ENCODE results near the gene CDKAL1.

CDKAL1 gene

DNA sequence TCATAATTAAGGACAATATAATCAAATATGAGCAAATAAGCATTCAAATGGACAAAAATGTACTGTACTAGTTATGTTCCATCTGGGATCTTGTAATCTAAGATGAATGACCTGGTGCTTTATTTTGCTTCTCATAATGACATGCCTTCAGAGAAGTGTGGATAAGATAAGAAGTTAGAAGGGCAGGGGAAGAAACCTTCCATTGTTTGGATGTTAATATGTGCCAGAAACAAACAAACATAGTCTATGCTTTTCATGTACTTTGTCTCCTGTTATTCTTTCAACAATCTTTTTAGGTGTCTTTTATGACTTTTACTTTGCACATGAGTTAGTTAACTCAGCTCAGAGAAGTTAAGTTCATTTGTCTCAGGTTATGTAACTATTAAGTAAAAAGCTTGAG lies 547.8 kb downstream of the CDKAL1 start:
- Histone ChIP-seq H3K9me3 (ENCODE audit: control insufficient read depth, low read length) (no peaks in the 10 kb centered on the region), H3K23ac (ENCODE audit: low read length in 2 of 2) (no peak overlapping the region), H4K8ac (ENCODE audit: low read length) (no peak overlapping the region), H3K4ac (ENCODE audit: low read depth in 1 of 2, low read length in 2 of 2) (no peak overlapping the region), H3K9ac (ENCODE audit: low read length) (no peak overlapping the region), H3K27me3 (ENCODE audit: control insufficient read depth in 1 of 2, insufficient read depth in 1 of 2, low read length in 2 of 2) (no peaks in the 10 kb centered on the region), H2BK120ac (ENCODE audit: low read depth, low read length) (no peak overlapping the region), H3K27ac (ENCODE audit: low read length, poor library complexity, severe bottlenecking) (no peak overlapping the region), H2BK15ac (ENCODE audit: low read depth, poor library complexity, severe bottlenecking) (no peak overlapping the region), H2AFZ (ENCODE audit: low read depth, low read length) (no peak overlapping the region), H2BK12ac (ENCODE audit: low read length in 2 of 2) (no peak overlapping the region), H3K36me3 (ENCODE audit: control insufficient read depth in 1 of 2, insufficient read depth in 2 of 2, low read depth in 1 of 2, low read length in 2 of 2) (no peaks in the 10 kb centered on the region), H4K91ac (ENCODE audit: low read length) (no peak overlapping the region), H3K14ac (ENCODE audit: low read length in 2 of 2) (no peak overlapping the region), H2BK5ac (ENCODE audit: low read depth, low read length, poor library complexity, severe bottlenecking) (no peak overlapping the region), H3K4me2 (ENCODE audit: low read length, poor library complexity, severe bottlenecking) (no peak overlapping the region), H2AK5ac (ENCODE audit: low read length, severe bottlenecking) (no peak overlapping the region), H3K79me1 (replicated peaks; ENCODE audit: low read length, poor library complexity, severe bottlenecking) (peaks cover 1% of the 10 kb centered on the region), H3K4me1 (ENCODE audit: control insufficient read depth, insufficient read depth, low read depth, low read length) (no peaks in the 10 kb centered on the region), H3K4me3 (ENCODE audit: insufficient read depth in 1 of 2, low read depth in 1 of 2, low read length in 2 of 2) (no peak overlapping the region), H3K18ac (ENCODE audit: low read depth in 1 of 2, low read length in 2 of 2) (no peak overlapping the region)
- DNase-seq: no peak

DNA sequence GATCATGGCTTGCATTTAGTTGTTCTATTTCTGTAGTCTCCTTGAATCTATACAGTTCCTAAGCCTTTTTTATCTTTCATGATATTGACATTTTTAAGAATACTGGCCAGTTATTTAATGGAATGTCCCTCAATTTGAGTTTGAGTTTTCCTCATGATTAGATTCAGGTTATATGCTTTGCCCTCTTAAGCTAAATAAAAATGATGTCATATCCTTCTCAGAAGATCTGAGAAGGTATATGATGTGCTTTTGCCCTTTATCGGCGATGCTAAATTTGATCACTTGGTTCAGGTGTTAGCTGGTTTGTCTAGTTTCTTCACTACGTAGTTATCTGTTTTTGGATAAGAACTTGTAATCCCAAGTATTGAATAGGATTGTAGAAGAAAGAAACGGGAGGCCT lies 549.5 kb downstream of the CDKAL1 start:
- no peak overlapping the region for H2AK5ac ChIP-seq (ENCODE audit: low read length, severe bottlenecking)
- DNase-seq: no peak
- no peak overlapping the region for H3K23ac ChIP-seq (ENCODE audit: low read length in 2 of 2)
- no peak overlapping the region for H3K4ac ChIP-seq (ENCODE audit: low read depth in 1 of 2, low read length in 2 of 2)
- H3K9me3 ChIP-seq (ENCODE audit: control insufficient read depth, low read length): no peaks in the 10 kb centered on the region
- H2BK5ac ChIP-seq (ENCODE audit: low read depth, low read length, poor library complexity, severe bottlenecking): no peak overlapping the region
- no peak overlapping the region for H3K4me3 ChIP-seq (ENCODE audit: insufficient read depth in 1 of 2, low read depth in 1 of 2, low read length in 2 of 2)
- no peak overlapping the region for H2BK120ac ChIP-seq (ENCODE audit: low read depth, low read length)
- H3K27me3 ChIP-seq (ENCODE audit: control insufficient read depth in 1 of 2, insufficient read depth in 1 of 2, low read length in 2 of 2): no peaks in the 10 kb centered on the region
- no peaks in the 10 kb centered on the region for H3K36me3 ChIP-seq (ENCODE audit: control insufficient read depth in 1 of 2, insufficient read depth in 2 of 2, low read depth in 1 of 2, low read length in 2 of 2)
- no peaks in the 10 kb centered on the region for H3K4me1 ChIP-seq (ENCODE audit: control insufficient read depth, insufficient read depth, low read depth, low read length)
- no peak overlapping the region for H3K9ac ChIP-seq (ENCODE audit: low read length)
- H3K27ac ChIP-seq (ENCODE audit: low read length, poor library complexity, severe bottlenecking): no peak overlapping the region
- no peak overlapping the region for H4K91ac ChIP-seq (ENCODE audit: low read length)
- no peak overlapping the region for H3K4me2 ChIP-seq (ENCODE audit: low read length, poor library complexity, severe bottlenecking)
- no peak overlapping the region for H4K8ac ChIP-seq (ENCODE audit: low read length)
- no peak overlapping the region for H3K18ac ChIP-seq (ENCODE audit: low read depth in 1 of 2, low read length in 2 of 2)
- no peak overlapping the region for H2BK15ac ChIP-seq (ENCODE audit: low read depth, poor library complexity, severe bottlenecking)
- 100% methylated on average over 3 of the region's 4 CpGs for whole genome bisulfite sequencing
- peaks cover 1% of the 10 kb centered on the region for H3K79me1 ChIP-seq (replicated peaks; ENCODE audit: low read length, poor library complexity, severe bottlenecking)
- no peak overlapping the region for H3K14ac ChIP-seq (ENCODE audit: low read length in 2 of 2)
- H2BK12ac ChIP-seq (ENCODE audit: low read length in 2 of 2): no peak overlapping the region
- H2AFZ ChIP-seq (ENCODE audit: low read depth, low read length): no peak overlapping the region

DNA sequence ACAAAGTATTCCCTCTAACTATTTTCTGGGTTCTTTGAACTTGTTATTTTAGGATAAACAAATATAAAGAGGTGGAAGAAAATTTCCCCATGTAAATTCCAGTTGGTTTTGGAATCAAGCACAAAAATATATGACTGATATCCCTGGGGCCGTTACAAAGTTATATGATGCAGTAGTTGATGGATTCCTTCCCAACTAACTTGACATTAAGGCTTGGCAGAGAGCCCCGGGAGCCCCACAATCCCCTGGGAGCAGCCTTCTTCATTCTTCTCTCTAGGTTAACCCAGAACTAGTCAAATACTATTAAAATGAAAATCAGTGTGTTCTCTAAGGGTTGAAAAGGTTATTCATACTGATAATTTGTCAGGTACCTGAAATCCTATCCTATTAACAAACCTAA lies 550.4 kb downstream of the CDKAL1 start:
- H3K4me2 ChIP-seq (ENCODE audit: low read length, poor library complexity, severe bottlenecking): no peak overlapping the region
- no peaks in the 10 kb centered on the region for H3K9me3 ChIP-seq (ENCODE audit: control insufficient read depth, low read length)
- no peak overlapping the region for H3K18ac ChIP-seq (ENCODE audit: low read depth in 1 of 2, low read length in 2 of 2)
- DNase-seq: no peak
- no peak overlapping the region for H2AFZ ChIP-seq (ENCODE audit: low read depth, low read length)
- H3K27ac ChIP-seq (ENCODE audit: low read length, poor library complexity, severe bottlenecking): no peak overlapping the region
- H3K79me1 ChIP-seq (replicated peaks; ENCODE audit: low read length, poor library complexity, severe bottlenecking): peaks cover 1% of the 10 kb centered on the region
- H3K14ac ChIP-seq (ENCODE audit: low read length in 2 of 2): no peak overlapping the region
- no peaks in the 10 kb centered on the region for H3K4me1 ChIP-seq (ENCODE audit: control insufficient read depth, insufficient read depth, low read depth, low read length)
- H3K36me3 ChIP-seq (ENCODE audit: control insufficient read depth in 1 of 2, insufficient read depth in 2 of 2, low read depth in 1 of 2, low read length in 2 of 2): no peaks in the 10 kb centered on the region
- H3K9ac ChIP-seq (ENCODE audit: low read length): no peak overlapping the region
- H2AK5ac ChIP-seq (ENCODE audit: low read length, severe bottlenecking): no peak overlapping the region
- H3K4ac ChIP-seq (ENCODE audit: low read depth in 1 of 2, low read length in 2 of 2): no peak overlapping the region
- H3K4me3 ChIP-seq (ENCODE audit: insufficient read depth in 1 of 2, low read depth in 1 of 2, low read length in 2 of 2): no peak overlapping the region
- no peak overlapping the region for H2BK120ac ChIP-seq (ENCODE audit: low read depth, low read length)
- no peak overlapping the region for H4K91ac ChIP-seq (ENCODE audit: low read length)
- H3K27me3 ChIP-seq (ENCODE audit: control insufficient read depth in 1 of 2, insufficient read depth in 1 of 2, low read length in 2 of 2): no peaks in the 10 kb centered on the region
- no peak overlapping the region for H4K8ac ChIP-seq (ENCODE audit: low read length)
- H3K23ac ChIP-seq (ENCODE audit: low read length in 2 of 2): no peak overlapping the region
- no peak overlapping the region for H2BK15ac ChIP-seq (ENCODE audit: low read depth, poor library complexity, severe bottlenecking)
- H2BK5ac ChIP-seq (ENCODE audit: low read depth, low read length, poor library complexity, severe bottlenecking): no peak overlapping the region
- no peak overlapping the region for H2BK12ac ChIP-seq (ENCODE audit: low read length in 2 of 2)
- 80% methylated on average over 1 of the region's 2 CpGs for WGBS

DNA sequence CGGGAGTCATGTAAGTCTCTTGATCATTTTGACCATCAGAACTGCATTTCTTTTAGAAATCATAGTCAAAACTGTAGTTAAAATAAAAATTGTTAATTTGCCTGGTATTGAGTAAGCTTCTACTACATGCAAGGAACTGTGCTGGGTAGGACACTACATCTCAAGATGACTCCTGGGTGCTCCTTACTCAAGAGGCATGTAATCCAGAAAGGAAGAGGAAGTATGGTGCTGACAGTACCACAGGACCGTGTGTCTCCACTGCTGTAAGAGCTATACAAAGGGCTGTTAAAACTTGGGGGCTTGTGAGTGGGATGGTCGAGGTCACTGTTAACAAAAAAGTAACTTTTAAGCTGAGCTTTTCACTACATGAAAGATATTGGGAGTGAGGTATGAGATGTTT lies 551.0 kb downstream of the CDKAL1 start:
- Histone ChIP-seq H3K9me3 (ENCODE audit: control insufficient read depth, low read length) (no peaks in the 10 kb centered on the region), H2AFZ (ENCODE audit: low read depth, low read length) (no peak overlapping the region), H2BK15ac (ENCODE audit: low read depth, poor library complexity, severe bottlenecking) (no peak overlapping the region), H2BK5ac (ENCODE audit: low read depth, low read length, poor library complexity, severe bottlenecking) (no peak overlapping the region), H2BK12ac (ENCODE audit: low read length in 2 of 2) (no peak overlapping the region), H3K79me1 (replicated peaks; ENCODE audit: low read length, poor library complexity, severe bottlenecking) (peaks cover 1% of the 10 kb centered on the region), H3K9ac (ENCODE audit: low read length) (no peak overlapping the region), H2AK5ac (ENCODE audit: low read length, severe bottlenecking) (no peak overlapping the region), H3K4me1 (ENCODE audit: control insufficient read depth, insufficient read depth, low read depth, low read length) (no peaks in the 10 kb centered on the region), H2BK120ac (ENCODE audit: low read depth, low read length) (no peak overlapping the region), H3K36me3 (ENCODE audit: control insufficient read depth in 1 of 2, insufficient read depth in 2 of 2, low read depth in 1 of 2, low read length in 2 of 2) (no peaks in the 10 kb centered on the region), H3K23ac (ENCODE audit: low read length in 2 of 2) (no peak overlapping the region), H3K14ac (ENCODE audit: low read length in 2 of 2) (no peak overlapping the region), H3K18ac (ENCODE audit: low read depth in 1 of 2, low read length in 2 of 2) (no peak overlapping the region), H3K27me3 (ENCODE audit: control insufficient read depth in 1 of 2, insufficient read depth in 1 of 2, low read length in 2 of 2) (no peaks in the 10 kb centered on the region), H4K8ac (ENCODE audit: low read length) (no peak overlapping the region), H3K4ac (ENCODE audit: low read depth in 1 of 2, low read length in 2 of 2) (no peak overlapping the region), H3K4me3 (ENCODE audit: insufficient read depth in 1 of 2, low read depth in 1 of 2, low read length in 2 of 2) (no peak overlapping the region), H4K91ac (ENCODE audit: low read length) (no peak overlapping the region), H3K27ac (ENCODE audit: low read length, poor library complexity, severe bottlenecking) (no peak overlapping the region), H3K4me2 (ENCODE audit: low read length, poor library complexity, severe bottlenecking) (no peak overlapping the region)
- 86% methylated on average over 2 of the region's 3 CpGs for WGBS
- DNase-seq: no peak

Measured in mesenchymal stem cell (in vitro differentiated cells and primary cell).